HCT116 (cell line): ENCODE results near the gene NAB2. TPM values are rescaled to one million over a fixed set of nuclear protein-coding genes. Genes with fewer than 3 reads are reported as not detected.

Source experiments
- ATAC-seq: fragments of 200-7000 bp; cut with Tn5 transposase; 2 replicates; pipeline ENCODE4 v1.9.1; 2020; ENCODE audit warnings: mild to moderate bottlenecking, moderate library complexity
- BruUV-seq: library from RNA; stranded (reverse); fragments of 400-500 nt; replicated peaks from 2 replicates; lab custom pipeline; 2021; lab: Mats Ljungman, UMichigan
- CTCF ChIA-PET: fragments of 300-600 bp; sonication (Branson Sonifier 250); formaldehyde crosslinking; loops from one replicate; lab custom pipeline; 2021; ENCODE audit warnings: antibody characterized with exemption; lab: Charles Lee
- POLR2A ChIA-PET: fragments of 300-600, 350-600 bp; sonication (Branson Sonifier 250); formaldehyde crosslinking; loops from one replicate; lab custom pipeline; 2021; ENCODE audit warnings: antibody characterized with exemption; lab: Charles Lee
- RAD21 ChIA-PET, 2 experiments: fragments of 300-600 bp; sonication (Branson Sonifier 250); formaldehyde crosslinking; loops; one replicate each; lab custom pipeline; 2023; ENCODE audit warnings: low total read pairs in 2 of 2; ENCODE audit not compliant: uncharacterized antibody in 2 of 2, unreplicated experiment in 2 of 2, low non-redundant PET in 1 of 2; lab: Charles Lee
- DNase-seq: peaks from one replicate; pipeline ENCODE4 v3.0.0-alpha.2; 2010; ENCODE audit warnings: low read depth, low spot score
- H2AFZ ChIP-seq: fragments of 200-600 bp; shearing (Covaris generic), sonication (generic); 2 replicates; pipeline ENCODE4 v1.6.1; 2017; ENCODE audit warnings: low read depth, mixed run types, mixed read lengths, antibody characterized with exemption, low read length; ENCODE audit not compliant: poor library complexity, severe bottlenecking
- H3K27ac ChIP-seq: 2 replicates; pipeline ENCODE4 v1.5.1; 2012; ENCODE audit warnings: low read depth, low read length
- H3K27me3 ChIP-seq: fragments of 200-600 bp; sonication (generic); 2 replicates; pipeline ENCODE4 v1.6.1; 2016; ENCODE audit warnings: mixed run types, low read length, mixed read lengths; ENCODE audit not compliant: insufficient read depth
- H3K36me3 ChIP-seq, 2 experiments: fragments of 200-500 bp in 1 of 2; fragments of 200-600 bp in 1 of 2; sonication (Bioruptor generic) in 1 of 2; sonication (generic) in 1 of 2; 2 replicates each; pipeline versions ENCODE4 v1.5.1 to v1.6.1; 2014 to 2016; ENCODE audit warnings: low read length in 2 of 2, inconsistent platforms in 1 of 2, mixed read lengths in 1 of 2, mixed run types in 1 of 2; ENCODE audit not compliant: insufficient read depth in 2 of 2, control insufficient read depth in 1 of 2
- H3K4me1 ChIP-seq, 2 experiments: fragments of 200-600 bp in 1 of 2; sonication (generic) in 1 of 2; 2 replicates each; pipeline versions ENCODE4 v1.5.1 to v1.6.1; 2012 to 2017; ENCODE audit warnings: low read length in 2 of 2, inconsistent platforms in 1 of 2, mild to moderate bottlenecking in 1 of 2, mixed read lengths in 1 of 2, mixed run types in 1 of 2, moderate library complexity in 1 of 2; ENCODE audit not compliant: insufficient read depth in 2 of 2, control insufficient read depth in 1 of 2
- H3K4me2 ChIP-seq: fragments of 200-600 bp; sonication (generic); 2 replicates; pipeline ENCODE4 v1.6.1; 2017; ENCODE audit warnings: mixed run types, low read length, mixed read lengths
- H3K4me3 ChIP-seq, 2 experiments: fragments of 200-600 bp in 1 of 2; sonication (generic) in 1 of 2; replicated peaks in 1 of 2; 2 replicates each; pipeline ENCODE4 v1.5.1; 2011 to 2016; ENCODE audit warnings: low read length in 2 of 2, control low read depth in 1 of 2, low read depth in 1 of 2, mild to moderate bottlenecking in 1 of 2, mixed read lengths in 1 of 2, mixed run types in 1 of 2
- H3K79me2 ChIP-seq: fragments of 200-600 bp; sonication (generic); 2 replicates; pipeline ENCODE4 v1.6.1; 2017; ENCODE audit warnings: mild to moderate bottlenecking, mixed run types, low read length, moderate library complexity, mixed read lengths; ENCODE audit not compliant: insufficient read depth
- H3K9ac ChIP-seq: fragments of 200-600 bp; sonication (generic); 2 replicates; pipeline ENCODE4 v1.6.1; 2016; ENCODE audit warnings: low read length, mixed read lengths
- H3K9me2 ChIP-seq: fragments of 200-600 bp; sonication (generic), shearing (Covaris generic); 2 replicates; pipeline ENCODE4 v1.6.1; 2017; ENCODE audit warnings: mixed run types, mild to moderate bottlenecking, moderate library complexity; ENCODE audit not compliant: insufficient read depth
- H3K9me3 ChIP-seq, 2 experiments: fragments of 200-500 bp in 1 of 2; fragments of 200-600 bp in 1 of 2; sonication (Bioruptor generic) in 1 of 2; sonication (generic) in 1 of 2; 2 replicates each; pipeline ENCODE4 v1.6.1; 2014 to 2017; ENCODE audit warnings: low read length in 2 of 2, mixed read lengths in 2 of 2, inconsistent platforms in 1 of 2, low read depth in 1 of 2, mild to moderate bottlenecking in 1 of 2, mixed run types in 1 of 2, moderate library complexity in 1 of 2; ENCODE audit not compliant: control insufficient read depth in 1 of 2, insufficient read depth in 1 of 2
- H4K20me1 ChIP-seq: fragments of 200-600 bp; sonication (generic), shearing (Covaris generic); 2 replicates; pipeline ENCODE4 v1.6.1; 2017; ENCODE audit warnings: mixed run types, mild to moderate bottlenecking, moderate library complexity; ENCODE audit not compliant: insufficient read depth
- CBX3 ChIP-seq: IDR thresholded peaks from 2 replicates; pipeline ENCODE4 v1.6.1; 2012; ENCODE audit warnings: low read depth
- CEBPB ChIP-seq: IDR thresholded peaks from 2 replicates; pipeline ENCODE4 v1.6.1; 2012; ENCODE audit warnings: low read depth
- CTCF ChIP-seq, 3 experiments: fragments of 200-600 bp in 1 of 3; sonication (generic) in 1 of 3; IDR thresholded peaks in 2 of 3; conservative IDR thresholded peaks in 1 of 3; 2 replicates each; pipeline ENCODE4 v1.5.1; 2012 to 2017; ENCODE audit warnings: low read depth in 2 of 3, low read length in 2 of 3, antibody characterized with exemption in 1 of 3, borderline replicate concordance in 1 of 3, control low read depth in 1 of 3, mild to moderate bottlenecking in 1 of 3, mixed read lengths in 1 of 3, mixed run types in 1 of 3, moderate library complexity in 1 of 3; ENCODE audit not compliant: insufficient read depth in 1 of 3
- EGR1 ChIP-seq: IDR thresholded peaks from 2 replicates; pipeline ENCODE4 v1.6.1; 2012; ENCODE audit warnings: low read depth
- ELF1 ChIP-seq: IDR thresholded peaks from 2 replicates; pipeline ENCODE4 v1.6.1; 2012; ENCODE audit warnings: low read depth, borderline replicate concordance
- EZH2 ChIP-seq: fragments of 200-600 bp; sonication (generic); IDR thresholded peaks from 2 replicates; pipeline ENCODE4 v1.6.1; 2017; ENCODE audit warnings: antibody characterized with exemption, mixed run types
- EZH2phosphoT487 ChIP-seq: fragments of 200-600 bp; IDR thresholded peaks from 2 replicates; pipeline ENCODE4 v1.6.1; 2018; ENCODE audit warnings: antibody characterized with exemption, borderline replicate concordance
- FOSL1 ChIP-seq: IDR thresholded peaks from 2 replicates; pipeline ENCODE4 v1.6.1; 2012; ENCODE audit warnings: low read depth
- JUND ChIP-seq: IDR thresholded peaks from 2 replicates; pipeline ENCODE4 v1.6.1; 2012
- POLR2AphosphoS5 ChIP-seq: IDR thresholded peaks from 2 replicates; pipeline ENCODE4 v1.6.1; 2011; ENCODE audit warnings: mild to moderate bottlenecking, low read depth, low read length, moderate library complexity
- RAD21 ChIP-seq: IDR thresholded peaks from 2 replicates; pipeline ENCODE4 v1.6.1; 2012; ENCODE audit warnings: low read depth, mild to moderate bottlenecking
- REST ChIP-seq: IDR thresholded peaks from 2 replicates; pipeline ENCODE4 v1.6.1; 2012; ENCODE audit warnings: low read depth
- SIN3A ChIP-seq: IDR thresholded peaks from 2 replicates; pipeline ENCODE4 v1.6.1; 2012; ENCODE audit warnings: low read depth
- TCF7L2 ChIP-seq: IDR thresholded peaks from 2 replicates; pipeline ENCODE4 v1.7.0; 2011; ENCODE audit warnings: borderline replicate concordance, inconsistent platforms; ENCODE audit not compliant: insufficient read depth, insufficient read length; ENCODE audit errors: extremely low read depth
- ZBTB33 ChIP-seq: IDR thresholded peaks from 2 replicates; pipeline ENCODE4 v1.6.1; 2011; ENCODE audit warnings: mild to moderate bottlenecking, low read length, moderate library complexity; ENCODE audit not compliant: insufficient replicate concordance; ENCODE audit errors: extremely low read depth
- intact Hi-C: fragments of 100-400 bp; cut with micrococcal nuclease; formaldehyde crosslinking; loops from 2 replicates; pipeline ENCODE4 v1.10.0; 2022
- total RNA-seq: library from RNA; stranded (reverse); gene quantifications from one replicate; pipeline ENCODE4 v1.2.1, GENCODE V29; 2021; ENCODE audit not compliant: unreplicated experiment

Gene NAB2
- total RNA-seq, 1 experiment from 2014 or later: 77.1 TPM

- CTCF ChIA-PET: interaction anchor here (1.0 kb wide), 1 partner anchor 86 kb away, joined by 4 read pairs; no protein-coding TSS in a partner anchor
- RAD21 ChIA-PET: no interaction called here
- Histone ChIP-seq H3K9ac (no peak overlapping the region), H4K20me1 (no peaks in the 10 kb centered on the region), H2AFZ (no peak overlapping the region), H3K4me1 (peaks cover 44 to 62% of the 10 kb centered on the region in 2 experiments), H3K4me3 (no peak overlapping the region), H3K27ac (no peak overlapping the region), H3K9me2 (no peaks in the 10 kb centered on the region), H3K79me2 (peaks cover 5% of the 10 kb centered on the region; the same call in 1 of the 2 replicates), H3K36me3 (peaks cover 15 to 17% of the 10 kb centered on the region in 2 experiments; a peak in 3 of 4 replicates), H3K27me3 (no peaks in the 10 kb centered on the region), H3K9me3 (no peaks in the 10 kb centered on the region), H3K4me2 (no peak overlapping the region)
- intact Hi-C loops: no loop called here
- no TSS peak for BruUV-seq
- TF ChIP-seq CBX3: no peak
- TF ChIP-seq POLR2AphosphoS5: no peak
- TF ChIP-seq TCF7L2: no peak
- TF ChIP-seq ELF1: no peak
- TF ChIP-seq EZH2phosphoT487: no peak
- TF ChIP-seq CTCF (IDR thresholded peaks at IDR 0.05 in 2 of 3, conservative IDR thresholded peaks at IDR 0.05 in 1 of 3; ENCODE audit: borderline replicate concordance in 1 of 3, insufficient read depth in 1 of 3, low read depth in 2 of 3, low read length in 2 of 3): no peak
- TF ChIP-seq ZBTB33: no peak
- no peak for TF ChIP-seq RAD21
- TF ChIP-seq JUND: no peak
- no peak for TF ChIP-seq EGR1
- TF ChIP-seq CEBPB: no peak
- TF ChIP-seq FOSL1: no peak
- TF ChIP-seq EZH2: no peak
- no peak for TF ChIP-seq REST
- no peak for TF ChIP-seq SIN3A
- DNase-seq (no peak), ATAC-seq (no peak)
- POLR2A ChIA-PET: interaction anchor here (1.6 to 7.8 kb wide), 2 partner anchors 18 to 28 kb away, joined by 3 to 32 read pairs; partner anchors contain the start of gene NEMP1
Observed at GRCh38 chr12:57097554-57097835, 8.6 kb downstream of the NAB2 start.
